Heart left ventricle (tissue), 13 donors: ENCODE data around the gene STYXL2.

Experiments
- POLR2A ChIP-seq, 2 donors: fragments of 450-650 bp; IDR thresholded peaks; one replicate each; pipeline ENCODE4 v1.6.1; 2017; ENCODE audit warnings: antibody characterized with exemption in 2 of 2, mild to moderate bottlenecking in 2 of 2, moderate library complexity in 2 of 2
- TF ChIP-seq, protein P1 (sequence below), 12 donors: fragments of 200-600 bp; sonication (generic) in 4 of 12; IDR thresholded peaks; one replicate each; pipeline versions ENCODE4 v1.5.0 to v1.8.0; 2018 to 2022; ENCODE audit warnings: antibody characterized with exemption in 12 of 12, mild to moderate bottlenecking in 5 of 12
- donor health status: ischemic (EF 13 %, LVEDD 7.1; RV severe dilation, severe dysfunction).
- donor health status: DM: no; HTN: yes; CAD: no.
- donor health status: DM: no; HTN: no; CAD: no.
- donor health status: ischemic (EF 25% LVEDD 6.9; RV normal size, moderate dysfunction).
- donor health status: ischemic (EF 25% LVEDD 5.7; RV mildly dilated, moderate dysfunction).
- donor health status: ischemic (EF 35%, LVEDD 5.7; RV mildly dilated, moderate dysfunction).
- donor health status: nonischemic (EF 11% LVEDD 7.7; RV severe dilation, severe dysfunction).
- donor health status: DM: yes; HTN: yes; CAD: no.
- donor health status: PGD.
- donor health status: ischemic (EF 29% LVEDD 5.4; RV normal size, mild dysfunction).
- donor health status: nonischemic (EF 23%, LVEDD 6.1; RV moderate dilation, normal function).

DNA sequence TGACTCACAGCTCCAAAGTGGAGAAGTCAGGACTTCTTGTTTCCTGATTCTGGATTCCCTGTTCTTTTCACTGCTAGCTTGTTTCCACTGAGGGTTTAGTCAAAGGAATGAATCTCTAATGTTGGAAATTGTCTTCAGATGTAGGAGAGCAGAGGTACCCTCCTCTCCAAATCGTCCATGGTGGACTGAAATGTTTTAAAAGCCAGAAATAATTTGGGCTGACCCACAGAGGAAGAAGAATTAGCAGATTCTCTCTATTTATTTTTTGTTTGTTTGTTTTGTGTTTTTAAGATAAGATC is 34.1 kb upstream of the STYXL2 start:
- TF ChIP-seq, protein P1, sequence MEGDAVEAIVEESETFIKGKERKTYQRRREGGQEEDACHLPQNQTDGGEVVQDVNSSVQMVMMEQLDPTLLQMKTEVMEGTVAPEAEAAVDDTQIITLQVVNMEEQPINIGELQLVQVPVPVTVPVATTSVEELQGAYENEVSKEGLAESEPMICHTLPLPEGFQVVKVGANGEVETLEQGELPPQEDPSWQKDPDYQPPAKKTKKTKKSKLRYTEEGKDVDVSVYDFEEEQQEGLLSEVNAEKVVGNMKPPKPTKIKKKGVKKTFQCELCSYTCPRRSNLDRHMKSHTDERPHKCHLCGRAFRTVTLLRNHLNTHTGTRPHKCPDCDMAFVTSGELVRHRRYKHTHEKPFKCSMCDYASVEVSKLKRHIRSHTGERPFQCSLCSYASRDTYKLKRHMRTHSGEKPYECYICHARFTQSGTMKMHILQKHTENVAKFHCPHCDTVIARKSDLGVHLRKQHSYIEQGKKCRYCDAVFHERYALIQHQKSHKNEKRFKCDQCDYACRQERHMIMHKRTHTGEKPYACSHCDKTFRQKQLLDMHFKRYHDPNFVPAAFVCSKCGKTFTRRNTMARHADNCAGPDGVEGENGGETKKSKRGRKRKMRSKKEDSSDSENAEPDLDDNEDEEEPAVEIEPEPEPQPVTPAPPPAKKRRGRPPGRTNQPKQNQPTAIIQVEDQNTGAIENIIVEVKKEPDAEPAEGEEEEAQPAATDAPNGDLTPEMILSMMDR (IDR thresholded peaks at IDR 0.05), result no peak
- no peak for TF ChIP-seq POLR2A (IDR thresholded peaks at IDR 0.05)
